GM19035 (cell line): ENCODE measurements around the gene MEAF6.

Source experiments
- ATAC-seq: cut with Tn5 transposase; IDR thresholded peaks from one replicate; pipeline ENCODE4 v1.9.1; 2021; ENCODE audit not compliant: unreplicated experiment

The MEAF6 gene

DNA sequence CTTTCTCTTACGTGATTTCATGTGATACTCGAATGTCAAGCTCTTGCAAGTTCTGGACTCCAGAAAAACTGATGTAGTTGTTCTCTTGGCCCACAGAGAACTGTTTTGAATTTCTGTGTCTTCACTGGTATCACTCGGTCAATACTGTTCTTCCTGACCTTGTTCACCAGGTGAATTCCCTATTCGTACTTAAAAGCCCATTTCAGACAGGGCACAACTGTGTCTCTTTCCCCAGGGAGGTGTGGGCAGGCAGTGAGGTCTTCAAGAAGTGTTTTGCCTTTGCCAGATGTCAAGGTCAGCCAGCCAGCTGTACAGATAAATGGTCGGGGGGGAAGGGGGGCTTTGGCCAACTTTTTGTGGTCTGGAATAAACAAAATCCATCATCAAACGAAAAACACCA lies 67.7 kb downstream of the MEAF6 start:
- ATAC-seq, result no peak

GRCh38 chr1:37442644-37443043 lies 71.9 kb downstream of the MEAF6 start:
- no peak for ATAC-seq
